ENCODE data around the gene STING1.

DNA sequence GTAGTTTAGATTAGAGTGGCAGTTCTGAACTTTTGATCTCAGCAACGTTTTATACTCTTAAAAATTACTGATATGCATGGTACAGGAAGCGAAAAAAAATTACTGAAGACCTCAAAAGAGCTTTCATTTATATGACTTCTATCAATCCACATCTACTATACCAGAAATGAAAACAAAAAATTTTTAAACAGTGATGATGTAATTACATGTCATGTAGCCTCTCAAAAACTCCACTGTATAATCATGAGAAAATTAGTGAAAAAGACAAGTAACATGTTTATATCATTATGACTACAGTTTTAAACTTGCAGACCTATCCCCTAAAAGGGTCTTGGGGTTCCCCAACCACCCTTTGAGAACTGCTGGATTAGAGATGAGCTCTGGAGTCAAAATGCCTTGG is 52.5 kb downstream of the STING1 start:
- TF ChIP-seq EZH2 (IDR thresholded peaks at IDR 0.05) (no peak), FOXP2 (optimal IDR thresholded peaks at IDR 0.05; ENCODE audit: control extremely low read depth, extremely low read length, insufficient read depth) (no peak)

All from SK-N-MC (cell line).